Testis (tissue), 3 donors: Measurements from ENCODE around the gene CRISPLD2. TPM values are rescaled to one million over a fixed set of nuclear protein-coding genes. Genes with fewer than 3 reads are reported as not detected.
A peak's percentile ranks its signal among the peaks of the same experiment; 100 is the strongest.
"Not testable (repeated sequence)": the region's sequence is repeated elsewhere in the genome, so short reads cannot be mapped to it uniquely, and the experiment has no call there.

ENCODE experiments used
- DNase-seq: peaks from one replicate; pipeline ENCODE4 v3.0.0-alpha.2; 2019
- H3K27ac ChIP-seq, 2 donors: fragments of 200-600 bp; sonication (generic); one replicate each; pipeline ENCODE4 v1.5.1; 2019
- H3K27me3 ChIP-seq: fragments of 200-600 bp; sonication (generic); one replicate; pipeline ENCODE4 v1.5.1; 2019
- H3K36me3 ChIP-seq: fragments of 200-600 bp; sonication (generic); one replicate; pipeline ENCODE4 v1.5.1; 2017; ENCODE audit warnings: low read depth; ENCODE audit errors: missing control alignments
- H3K4me1 ChIP-seq: fragments of 200-600 bp; sonication (generic); one replicate; pipeline ENCODE4 v1.5.1; 2019
- H3K4me3 ChIP-seq, 2 donors: fragments of 200-600 bp; sonication (generic); one replicate each; pipeline ENCODE4 v1.5.1; 2017 to 2019
- H3K9me3 ChIP-seq: fragments of 200-600 bp; sonication (generic); one replicate; pipeline ENCODE4 v1.5.1; 2017
- CTCF ChIP-seq, 3 experiments: fragments of 450-650 bp in 2 of 3; fragments of 200-600 bp in 1 of 3; sonication (generic) in 1 of 3; IDR thresholded peaks; one replicate each; pipeline ENCODE4 v1.5.1; 2016 to 2019; ENCODE audit warnings: antibody characterized with exemption in 3 of 3, mild to moderate bottlenecking in 2 of 3, moderate library complexity in 1 of 3
- POLR2A ChIP-seq: fragments of 450-650 bp; IDR thresholded peaks from one replicate; pipeline ENCODE4 v1.6.1; 2017; ENCODE audit warnings: antibody characterized with exemption, mild to moderate bottlenecking, moderate library complexity
- WGBS, 2 donors: methylation state at CpG; one replicate each; pipeline ENCODE4 v1.1.5; 2018; 5-methylcytosine and 5-hydroxymethylcytosine counted together
- intact Hi-C: fragments of 100-400 bp; cut with DNase I; formaldehyde crosslinking; loops from one replicate; pipeline ENCODE4 v1.15.1; 2023; ENCODE audit warnings: low total_unique reads
- polyA plus RNA-seq: library from polyadenylated mRNA; stranded (reverse); fragments of 350-450 nt; fragmentation: Illumina TruSeq; extraction: RNeasy Lipid Tissue Mini Kit (QIAGEN cat#74804); gene quantifications from one replicate; pipeline ENCODE4 v1.2.3, GENCODE V29; 2014; ENCODE audit warnings: low read depth, low replicate concordance; ENCODE audit not compliant: insufficient read depth
- total RNA-seq, 2 donors: library from RNA; depleted of rRNA; stranded (reverse); fragments of >200 nt; gene quantifications; one replicate each; pipeline ENCODE4 v1.2.3, GENCODE V29; 2016

Gene CRISPLD2
- total and polyA plus RNA-seq, 3 donors from 2014 or later, result 47.7 to 59.6 (median 48.8) TPM

GRCh38 chr16:84869473-84869845 lies 49.7 kb downstream of the CRISPLD2 start:
- Histone ChIP-seq H3K27me3 (no peaks in the 10 kb centered on the region), H3K36me3 (no peaks in the 10 kb centered on the region), H3K4me3 (no peak overlapping the region), H3K27ac (no peak overlapping the region), H3K9me3 (no peaks in the 10 kb centered on the region), H3K4me1 (peaks cover 11% of the 10 kb centered on the region)
- intact Hi-C loops, result no loop called here
- TF ChIP-seq CTCF (IDR thresholded peaks at IDR 0.05), result no peak
- no peak for DNase-seq
- 92 to 94% methylated on average over 9 to 15 of the region's 15 CpGs for WGBS, 2 donors

GRCh38 chr16:84872971-84873370 lies 53.2 kb downstream of the CRISPLD2 start:
- WGBS, 2 donors, result 93 to 96% methylated on average over 17 of the region's 17 CpGs
- H3K36me3 ChIP-seq, H3K4me3 ChIP-seq, DNase-seq, intact Hi-C loops, H3K27me3 ChIP-seq, H3K9me3 ChIP-seq: not testable (repeated sequence)
- Histone ChIP-seq H3K4me1 (peaks cover 15% of the 10 kb centered on the region), H3K27ac (peak overlapping the region in 1 of 2 donors; percentile 19)

- peak overlapping the region in 1 of 2 donors; percentile 61 for H3K27ac ChIP-seq
- no peaks in the 10 kb centered on the region for H3K9me3 ChIP-seq
- no peaks in the 10 kb centered on the region for H3K36me3 ChIP-seq
- no peaks in the 10 kb centered on the region for H3K27me3 ChIP-seq
- WGBS, 2 donors, result 59 to 74% methylated on average over 4 of the region's 4 CpGs
- peaks cover 9% of the 10 kb centered on the region for H3K4me1 ChIP-seq
- DNase-seq, result no peak
- intact Hi-C loops, result no loop called here
- no peak for TF ChIP-seq POLR2A
- no peak overlapping the region for H3K4me3 ChIP-seq
Measured at GRCh38 chr16:84874004-84874435, 54.2 kb downstream of the CRISPLD2 start.

GRCh38 chr16:84874553-84874952 lies 54.8 kb downstream of the CRISPLD2 start:
- Histone ChIP-seq H3K27ac (peak overlapping the region in 1 of 2 donors; percentile 61), H3K27me3 (no peaks in the 10 kb centered on the region), H3K36me3 (no peaks in the 10 kb centered on the region), H3K9me3 (no peaks in the 10 kb centered on the region), H3K4me3 (no peak overlapping the region), H3K4me1 (peaks cover 9% of the 10 kb centered on the region)
- intact Hi-C loops, result no loop called here
- 53 to 64% methylated on average over 5 of the region's 5 CpGs for WGBS, 2 donors
- TF ChIP-seq POLR2A (no peak), CTCF (IDR thresholded peaks at IDR 0.05) (no peak)
- DNase-seq, result no peak

GRCh38 chr16:84874983-84875382 lies 55.2 kb downstream of the CRISPLD2 start:
- Histone ChIP-seq H3K36me3 (no peaks in the 10 kb centered on the region), H3K9me3 (no peaks in the 10 kb centered on the region), H3K27ac (peak overlapping the region in 1 of 2 donors; percentile 61), H3K4me3 (no peak overlapping the region), H3K4me1 (peaks cover 9% of the 10 kb centered on the region), H3K27me3 (no peaks in the 10 kb centered on the region)
- 72 to 81% methylated on average over 3 of the region's 3 CpGs for WGBS, 2 donors
- no peak for DNase-seq
- intact Hi-C loops, result no loop called here
- TF ChIP-seq CTCF (IDR thresholded peaks at IDR 0.05) (no peak), POLR2A (no peak)

GRCh38 chr16:84875846-84876245 lies 56.1 kb downstream of the CRISPLD2 start:
- Histone ChIP-seq H3K27me3 (no peaks in the 10 kb centered on the region), H3K9me3 (no peaks in the 10 kb centered on the region), H3K27ac (no peak overlapping the region), H3K4me1 (peaks cover 9% of the 10 kb centered on the region), H3K4me3 (no peak overlapping the region), H3K36me3 (no peaks in the 10 kb centered on the region)
- intact Hi-C loops, result no loop called here
- no peak for DNase-seq
- WGBS, 2 donors, result 92 to 96% methylated on average over 6 of the region's 6 CpGs
- no peak for TF ChIP-seq CTCF (IDR thresholded peaks at IDR 0.05)
